Activated naive CD4-positive, alpha-beta T cell treated with anti-CD3 and anti-CD28 coated beads, Interleukin-2, amount 50 U/mL, for 24 hours (primary cell): ENCODE results near the gene RPH3AL.

Experiments
- H3K27ac Mint-ChIP-seq: one replicate; pipeline ENCODE4 v1.8.0; 2021; ENCODE audit warnings: mild to moderate bottlenecking, mixed read lengths
- H3K27me3 Mint-ChIP-seq: one replicate; pipeline ENCODE4 v1.8.0; 2021; ENCODE audit warnings: mixed read lengths
- H3K36me3 Mint-ChIP-seq: one replicate; pipeline ENCODE4 v1.8.0; 2021; ENCODE audit warnings: mixed read lengths
- H3K4me1 Mint-ChIP-seq: one replicate; pipeline ENCODE4 v1.8.0; 2021; ENCODE audit warnings: mixed read lengths
- H3K4me3 Mint-ChIP-seq: one replicate; pipeline ENCODE4 v1.8.0; 2021; ENCODE audit warnings: mild to moderate bottlenecking, mixed read lengths
- H3K9me3 Mint-ChIP-seq: one replicate; pipeline ENCODE4 v1.8.0; 2021; ENCODE audit warnings: mixed read lengths

The RPH3AL gene

GRCh38 chr17:269616-270514 lies 82.7 kb downstream of the RPH3AL start:
- Mint-ChIP-seq H3K4me3 (no peak overlapping the region), H3K27me3 (no peaks in the 10 kb centered on the region), H3K27ac (no peak overlapping the region), H3K4me1 (no peaks in the 10 kb centered on the region), H3K9me3 (no peaks in the 10 kb centered on the region), H3K36me3 (no peaks in the 10 kb centered on the region)

GRCh38 chr17:266701-267667 lies 85.6 kb downstream of the RPH3AL start:
- Mint-ChIP-seq H3K36me3 (peaks cover 11% of the 10 kb centered on the region), H3K27ac (no peak overlapping the region), H3K9me3 (no peaks in the 10 kb centered on the region)

GRCh38 chr17:266219-266618 lies 86.4 kb downstream of the RPH3AL start:
- peaks cover 13% of the 10 kb centered on the region for H3K36me3 Mint-ChIP-seq
- no peaks in the 10 kb centered on the region for H3K4me1 Mint-ChIP-seq
- H3K27me3 Mint-ChIP-seq, result no peaks in the 10 kb centered on the region
- no peak overlapping the region for H3K27ac Mint-ChIP-seq
- no peak overlapping the region for H3K4me3 Mint-ChIP-seq
- no peaks in the 10 kb centered on the region for H3K9me3 Mint-ChIP-seq

More at GRCh38 chr17:266701-267667, 85.6 kb downstream of the RPH3AL start:
- Mint-ChIP-seq H3K27me3 (no peaks in the 10 kb centered on the region), H3K4me3 (no peak overlapping the region), H3K4me1 (no peaks in the 10 kb centered on the region)

- H3K27ac Mint-ChIP-seq, result no peak overlapping the region
- H3K4me1 Mint-ChIP-seq, result no peaks in the 10 kb centered on the region
- no peaks in the 10 kb centered on the region for H3K9me3 Mint-ChIP-seq
- H3K4me3 Mint-ChIP-seq, result no peak overlapping the region
- H3K36me3 Mint-ChIP-seq, result peaks cover 13% of the 10 kb centered on the region
- no peaks in the 10 kb centered on the region for H3K27me3 Mint-ChIP-seq
These were observed 86.9 kb downstream of the RPH3AL start for GRCh38 chr17:265718-266117.

GRCh38 chr17:263773-264172 lies 88.8 kb downstream of the RPH3AL start:
- no peaks in the 10 kb centered on the region for H3K27me3 Mint-ChIP-seq
- peaks cover 13% of the 10 kb centered on the region for H3K36me3 Mint-ChIP-seq
- H3K27ac Mint-ChIP-seq, result no peak overlapping the region
- H3K4me1 Mint-ChIP-seq, result no peaks in the 10 kb centered on the region
- H3K9me3 Mint-ChIP-seq, result no peaks in the 10 kb centered on the region
- H3K4me3 Mint-ChIP-seq, result no peak overlapping the region

- H3K36me3 Mint-ChIP-seq, result peaks cover 13% of the 10 kb centered on the region
- no peaks in the 10 kb centered on the region for H3K4me1 Mint-ChIP-seq
- no peaks in the 10 kb centered on the region for H3K27me3 Mint-ChIP-seq
- H3K9me3 Mint-ChIP-seq, result no peaks in the 10 kb centered on the region
- H3K4me3 Mint-ChIP-seq, result no peak overlapping the region
- no peak overlapping the region for H3K27ac Mint-ChIP-seq
These were observed 89.3 kb downstream of the RPH3AL start for GRCh38 chr17:263271-263670.

GRCh38 chr17:261635-262034 lies 91.0 kb downstream of the RPH3AL start:
- no peaks in the 10 kb centered on the region for H3K4me1 Mint-ChIP-seq
- no peaks in the 10 kb centered on the region for H3K9me3 Mint-ChIP-seq
- H3K27ac Mint-ChIP-seq, result no peak overlapping the region
- H3K4me3 Mint-ChIP-seq, result no peak overlapping the region
- peaks cover 13% of the 10 kb centered on the region for H3K36me3 Mint-ChIP-seq
- H3K27me3 Mint-ChIP-seq, result no peaks in the 10 kb centered on the region

GRCh38 chr17:260944-261343 lies 91.7 kb downstream of the RPH3AL start:
- Mint-ChIP-seq H3K27me3 (no peaks in the 10 kb centered on the region), H3K36me3 (peaks cover 13% of the 10 kb centered on the region), H3K4me1 (no peaks in the 10 kb centered on the region), H3K9me3 (no peaks in the 10 kb centered on the region), H3K4me3 (no peak overlapping the region), H3K27ac (no peak overlapping the region)

GRCh38 chr17:260031-260791 lies 92.4 kb downstream of the RPH3AL start:
- Mint-ChIP-seq H3K36me3 (peaks cover 13% of the 10 kb centered on the region), H3K9me3 (no peaks in the 10 kb centered on the region), H3K27ac (no peak overlapping the region), H3K27me3 (no peaks in the 10 kb centered on the region), H3K4me1 (no peaks in the 10 kb centered on the region), H3K4me3 (no peak overlapping the region)

- Mint-ChIP-seq H3K4me3 (no peak overlapping the region), H3K9me3 (no peaks in the 10 kb centered on the region), H3K27me3 (no peaks in the 10 kb centered on the region), H3K36me3 (peaks cover 13% of the 10 kb centered on the region), H3K4me1 (no peaks in the 10 kb centered on the region), H3K27ac (no peak overlapping the region)
These were observed 93.1 kb downstream of the RPH3AL start for GRCh38 chr17:259341-259976.

GRCh38 chr17:258906-259305 lies 93.7 kb downstream of the RPH3AL start:
- no peaks in the 10 kb centered on the region for H3K4me1 Mint-ChIP-seq
- no peak overlapping the region for H3K4me3 Mint-ChIP-seq
- H3K36me3 Mint-ChIP-seq, result peaks cover 13% of the 10 kb centered on the region
- no peaks in the 10 kb centered on the region for H3K27me3 Mint-ChIP-seq
- no peak overlapping the region for H3K27ac Mint-ChIP-seq
- H3K9me3 Mint-ChIP-seq, result no peaks in the 10 kb centered on the region

- no peaks in the 10 kb centered on the region for H3K27me3 Mint-ChIP-seq
- H3K27ac Mint-ChIP-seq, result no peak overlapping the region
- H3K4me1 Mint-ChIP-seq, result no peaks in the 10 kb centered on the region
- H3K36me3 Mint-ChIP-seq, result peaks cover 10% of the 10 kb centered on the region
- H3K4me3 Mint-ChIP-seq, result no peak overlapping the region
- no peaks in the 10 kb centered on the region for H3K9me3 Mint-ChIP-seq
These were observed 94.4 kb downstream of the RPH3AL start for GRCh38 chr17:258045-258734.

- no peaks in the 10 kb centered on the region for H3K4me1 Mint-ChIP-seq
- no peaks in the 10 kb centered on the region for H3K27me3 Mint-ChIP-seq
- H3K9me3 Mint-ChIP-seq, result no peaks in the 10 kb centered on the region
- H3K4me3 Mint-ChIP-seq, result no peak overlapping the region
- H3K27ac Mint-ChIP-seq, result no peak overlapping the region
- no peaks in the 10 kb centered on the region for H3K36me3 Mint-ChIP-seq
These were observed 99.3 kb downstream of the RPH3AL start for GRCh38 chr17:253091-253846.

GRCh38 chr17:252456-252855 lies 100.2 kb downstream of the RPH3AL start:
- H3K36me3 Mint-ChIP-seq, result no peaks in the 10 kb centered on the region
- H3K27ac Mint-ChIP-seq, result no peak overlapping the region
- no peaks in the 10 kb centered on the region for H3K9me3 Mint-ChIP-seq
- no peaks in the 10 kb centered on the region for H3K4me1 Mint-ChIP-seq
- H3K4me3 Mint-ChIP-seq, result no peak overlapping the region
- H3K27me3 Mint-ChIP-seq, result no peaks in the 10 kb centered on the region
